ENCODE data around the gene HORMAD2.

DNA sequence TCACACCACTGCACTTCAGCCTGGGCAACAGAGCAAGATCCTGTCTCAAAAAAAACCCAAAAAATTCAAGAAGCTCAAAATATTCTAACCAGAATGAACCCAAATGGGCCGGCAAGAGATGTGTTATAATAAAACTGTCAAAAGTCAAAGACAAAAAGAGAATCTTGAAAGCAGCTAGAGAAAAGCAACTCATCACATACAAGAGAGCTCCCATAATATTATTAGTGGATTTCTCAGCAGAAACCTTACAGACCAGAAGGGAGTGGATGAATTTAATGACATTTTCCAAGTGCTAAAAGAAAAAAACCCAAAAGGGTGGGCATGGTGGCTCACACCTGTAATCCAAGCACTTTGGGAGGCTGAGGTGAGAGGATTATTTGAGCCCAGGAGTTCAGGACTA lies 22.9 kb upstream of the HORMAD2 start:
- no peak for TF ChIP-seq POLR2A (IDR thresholded peaks at IDR 0.05)
- TF ChIP-seq, protein P1, sequence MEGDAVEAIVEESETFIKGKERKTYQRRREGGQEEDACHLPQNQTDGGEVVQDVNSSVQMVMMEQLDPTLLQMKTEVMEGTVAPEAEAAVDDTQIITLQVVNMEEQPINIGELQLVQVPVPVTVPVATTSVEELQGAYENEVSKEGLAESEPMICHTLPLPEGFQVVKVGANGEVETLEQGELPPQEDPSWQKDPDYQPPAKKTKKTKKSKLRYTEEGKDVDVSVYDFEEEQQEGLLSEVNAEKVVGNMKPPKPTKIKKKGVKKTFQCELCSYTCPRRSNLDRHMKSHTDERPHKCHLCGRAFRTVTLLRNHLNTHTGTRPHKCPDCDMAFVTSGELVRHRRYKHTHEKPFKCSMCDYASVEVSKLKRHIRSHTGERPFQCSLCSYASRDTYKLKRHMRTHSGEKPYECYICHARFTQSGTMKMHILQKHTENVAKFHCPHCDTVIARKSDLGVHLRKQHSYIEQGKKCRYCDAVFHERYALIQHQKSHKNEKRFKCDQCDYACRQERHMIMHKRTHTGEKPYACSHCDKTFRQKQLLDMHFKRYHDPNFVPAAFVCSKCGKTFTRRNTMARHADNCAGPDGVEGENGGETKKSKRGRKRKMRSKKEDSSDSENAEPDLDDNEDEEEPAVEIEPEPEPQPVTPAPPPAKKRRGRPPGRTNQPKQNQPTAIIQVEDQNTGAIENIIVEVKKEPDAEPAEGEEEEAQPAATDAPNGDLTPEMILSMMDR (IDR thresholded peaks at IDR 0.05 in 4 of 5, conservative IDR thresholded peaks at IDR 0.05 in 1 of 5), result no peak

Data from gastrocnemius medialis (tissue), 4 donors.